Measurements from ENCODE around the gene CCDC38.

The CCDC38 gene

DNA sequence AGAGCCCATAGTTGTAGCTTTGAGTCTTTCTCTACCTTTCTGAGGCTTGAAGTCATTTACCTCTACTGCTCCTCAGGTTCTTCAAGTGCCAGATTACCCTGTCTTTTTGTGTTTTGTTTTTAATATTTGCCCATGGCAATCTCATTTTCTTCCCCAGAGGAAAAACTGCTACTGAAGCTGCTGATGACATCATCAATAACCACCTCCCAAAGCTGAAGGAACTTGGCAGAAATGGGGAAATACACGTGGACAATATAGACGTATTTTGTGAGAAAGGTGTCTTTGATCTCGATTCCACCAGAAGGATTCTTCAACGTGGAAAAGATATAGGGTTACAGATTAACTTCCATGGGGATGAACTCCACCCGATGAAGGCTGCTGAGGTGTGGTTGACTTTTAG is 17.8 kb upstream of the CCDC38 start:
- no peak for DNase-seq (ENCODE audit: low read depth)

DNA sequence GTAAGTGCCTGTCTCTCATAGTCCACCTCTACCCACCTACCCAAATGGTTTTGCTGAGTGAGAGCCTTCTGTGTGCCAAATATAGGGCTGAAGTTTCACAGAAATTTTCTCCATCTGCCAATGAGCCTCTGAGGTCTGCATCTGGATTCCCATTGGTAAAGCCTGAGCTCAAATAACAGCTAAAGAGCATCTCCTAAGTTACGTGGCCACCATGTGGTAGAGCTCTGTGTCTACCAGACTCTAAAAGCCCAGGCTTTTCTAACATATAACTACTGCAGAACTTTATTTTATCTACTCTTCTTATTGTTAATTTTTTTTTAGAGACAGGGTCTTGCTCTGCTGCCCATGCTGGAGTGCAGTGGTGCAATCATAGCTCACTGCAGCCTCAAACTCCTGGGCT is 16.7 kb upstream of the CCDC38 start:
- DNase-seq (ENCODE audit: low read depth), result no peak

DNA sequence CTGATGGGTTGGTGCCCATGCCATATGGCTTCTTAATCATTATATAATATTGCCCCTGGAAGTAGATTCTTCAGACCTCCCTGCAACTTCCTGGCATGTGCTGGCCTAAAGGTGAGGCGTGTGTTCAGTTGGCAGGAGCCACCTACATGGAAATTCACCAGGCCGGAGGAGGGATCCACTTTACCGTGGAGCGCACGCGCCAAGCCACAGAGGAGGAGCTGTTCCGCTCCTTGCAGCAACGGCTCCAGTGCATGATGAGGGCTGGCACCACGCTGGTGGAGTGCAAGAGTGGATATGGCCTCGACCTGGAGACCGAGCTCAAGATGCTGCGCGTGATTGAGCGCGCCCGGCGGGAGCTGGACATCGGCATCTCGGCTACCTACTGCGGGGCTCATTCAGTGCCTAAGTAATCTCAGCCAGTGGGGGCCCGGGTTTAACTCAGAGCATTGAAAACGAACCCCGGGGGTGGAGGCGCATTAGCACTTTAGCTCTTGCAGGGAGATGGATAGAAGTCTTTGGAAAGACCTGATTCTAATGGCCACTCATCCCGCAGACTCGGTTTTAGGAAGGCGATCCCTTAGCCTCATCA is 14.2 kb upstream of the CCDC38 start:
- DNase-seq (ENCODE audit: low read depth), result no peak

DNA sequence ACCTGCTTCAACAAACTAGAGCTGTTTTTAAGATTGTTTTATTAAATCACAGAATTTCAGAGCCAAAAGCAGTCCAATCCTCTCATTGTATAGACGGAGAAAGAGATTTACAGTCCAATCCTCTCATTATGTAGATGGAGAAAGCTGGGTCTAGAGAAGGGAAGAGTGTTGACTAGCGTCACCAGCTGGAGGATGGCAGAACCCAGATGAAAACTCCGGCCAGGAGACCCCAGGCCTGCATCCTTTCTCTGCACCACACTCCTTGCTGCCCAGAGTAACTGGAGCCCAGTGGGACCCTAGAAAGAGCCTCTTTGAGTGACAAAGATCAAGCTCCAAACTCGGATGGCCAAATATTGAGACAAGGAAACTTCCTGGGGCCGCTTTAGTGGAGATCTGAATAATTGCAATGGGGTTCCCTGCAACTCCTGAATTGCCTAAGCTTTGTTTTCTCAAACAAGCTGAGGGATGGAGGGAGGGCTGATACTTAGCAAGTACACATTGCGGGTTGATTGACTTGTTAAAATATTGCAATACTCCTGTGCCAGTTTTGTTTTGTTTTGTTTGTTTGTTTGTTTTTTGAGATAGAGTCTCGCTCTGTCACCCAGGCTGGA is 13.2 kb upstream of the CCDC38 start:
- DNase-seq (ENCODE audit: low read depth), result no peak

DNA sequence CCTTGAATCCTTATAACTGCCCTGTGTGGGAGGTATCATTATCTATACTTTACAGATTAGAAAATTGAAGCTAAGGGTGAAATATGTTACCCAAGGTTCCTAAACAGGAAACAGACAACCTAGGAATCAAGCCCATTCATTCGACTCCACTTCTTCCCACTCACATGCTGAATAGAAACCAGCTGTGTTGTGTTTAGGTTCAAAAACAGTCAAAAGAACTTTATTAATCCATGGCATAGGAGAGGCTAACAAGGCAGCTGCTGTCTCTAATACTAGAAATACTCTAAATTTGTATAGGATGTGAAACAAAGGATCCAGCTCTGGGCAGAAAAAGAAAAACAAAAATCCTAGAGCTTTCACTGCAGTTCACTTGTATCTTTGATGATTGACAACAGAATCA is 10.6 kb upstream of the CCDC38 start:
- DNase-seq (ENCODE audit: low read depth), result no peak

DNA sequence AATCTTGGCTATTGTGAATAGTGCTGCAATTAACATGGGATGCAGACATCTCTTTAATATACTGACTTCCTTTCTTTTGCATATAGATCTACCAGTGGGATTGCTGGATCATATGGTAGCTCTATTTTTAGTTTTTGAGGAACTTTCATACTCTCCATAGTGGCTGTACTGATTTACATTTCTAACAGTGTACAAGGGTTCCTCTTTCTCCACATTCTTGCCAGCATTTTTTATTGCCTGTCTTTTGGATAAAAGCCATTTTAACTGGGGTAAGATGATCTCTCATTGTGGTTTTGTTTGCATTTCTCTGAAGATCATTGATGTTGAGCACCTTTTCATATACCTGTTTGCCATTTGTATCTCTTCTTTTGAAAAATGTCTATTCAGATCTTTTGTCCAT is 9.1 kb upstream of the CCDC38 start:
- no peak for DNase-seq (ENCODE audit: low read depth)

DNA sequence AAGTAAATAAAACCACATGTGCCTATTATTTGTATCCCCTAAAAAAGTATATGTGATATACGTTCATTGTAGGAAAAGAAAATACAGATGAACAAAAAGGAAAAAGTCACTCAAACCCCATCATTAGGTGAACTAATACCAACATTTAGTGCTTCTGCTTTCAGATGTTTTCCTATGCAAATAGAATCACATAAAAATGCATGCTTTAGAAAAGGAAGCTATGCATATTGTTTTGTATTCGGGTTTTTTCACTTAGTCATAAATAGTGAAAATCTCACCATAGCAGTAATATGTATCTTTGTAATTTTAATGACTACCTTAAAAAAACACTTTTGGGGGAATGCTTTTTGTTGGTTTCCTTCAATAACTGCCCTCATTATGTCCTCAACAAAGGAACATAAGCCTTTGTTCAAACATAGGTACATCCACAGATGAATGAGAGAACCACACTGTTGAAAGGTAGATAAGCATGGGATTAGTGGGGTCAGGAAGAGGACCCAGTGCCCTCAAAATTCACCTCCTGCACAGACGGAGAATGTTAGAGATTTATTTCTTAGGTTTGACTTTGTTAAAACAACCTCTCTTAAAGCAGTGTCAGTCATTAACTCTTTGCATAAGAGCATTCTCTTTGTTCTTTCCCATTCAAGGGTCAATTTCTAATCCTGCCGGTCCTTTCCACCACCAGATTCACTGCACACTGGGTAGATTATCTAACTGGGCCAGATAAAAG is 7.2 kb upstream of the CCDC38 start:
- DNase-seq (ENCODE audit: low read depth), result no peak

DNA sequence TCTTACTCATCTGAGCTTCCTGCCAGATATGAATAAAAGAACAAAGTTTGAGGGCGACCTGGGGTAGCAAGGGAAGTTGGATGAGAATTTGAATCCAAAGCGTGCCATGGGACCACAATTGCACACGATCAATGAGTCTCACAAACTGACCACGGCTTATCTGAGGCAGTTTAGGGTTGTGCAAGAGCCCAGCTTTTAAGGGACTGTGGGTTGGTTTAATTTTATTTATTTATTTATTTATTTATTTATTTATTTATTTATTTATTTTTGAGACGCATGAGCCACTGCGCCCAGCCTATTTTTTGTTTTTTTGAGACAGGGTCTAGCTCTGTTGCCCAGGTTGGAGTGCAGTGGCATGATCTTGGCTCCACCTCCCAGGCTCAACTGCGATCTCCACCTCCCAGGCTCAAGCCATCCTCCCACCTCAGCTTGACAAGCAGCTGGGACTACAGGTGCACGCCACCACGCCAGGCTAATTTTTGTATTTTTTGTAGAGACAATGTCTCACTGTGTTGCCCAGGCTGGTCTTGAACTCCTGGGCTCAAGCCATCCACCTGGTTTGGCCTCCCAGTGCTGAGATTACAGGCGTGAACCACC is 1.8 kb upstream of the CCDC38 start:
- DNase-seq (ENCODE audit: low read depth), result no peak

DNA sequence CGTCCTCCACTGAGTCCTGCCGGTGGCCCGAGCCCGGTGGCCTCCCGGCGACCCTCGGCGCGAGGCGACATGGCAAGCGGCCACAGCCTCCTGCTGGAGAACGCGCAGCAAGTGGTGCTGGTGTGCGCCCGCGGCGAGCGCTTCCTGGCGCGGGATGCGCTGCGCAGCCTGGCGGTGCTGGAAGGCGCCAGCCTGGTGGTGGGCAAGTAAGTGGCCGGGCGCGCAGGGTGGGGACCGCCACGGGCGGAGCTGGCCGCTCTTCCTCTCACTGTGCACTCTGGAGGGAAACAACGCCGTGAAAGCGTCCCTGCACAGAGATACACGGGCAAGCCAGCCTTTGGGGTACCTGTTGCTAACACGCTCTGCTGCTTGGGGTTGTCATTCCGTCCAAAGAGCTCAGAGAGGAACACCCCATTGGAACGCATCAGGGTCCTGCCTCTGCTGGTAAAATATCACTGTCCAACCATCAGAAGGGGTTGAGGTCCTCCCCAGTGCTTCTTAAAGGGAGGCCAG is 972 bp upstream of the CCDC38 start, which contains the start of gene AMDHD1:
Gene AMDHD1, plus strand, starts transcription at position 2 of the 513 bp plus-strand sequence. Its CDS starts 68 bp downstream, at position 70.
- DNase-seq (ENCODE audit: low read depth), result peak; percentile 34

DNA sequence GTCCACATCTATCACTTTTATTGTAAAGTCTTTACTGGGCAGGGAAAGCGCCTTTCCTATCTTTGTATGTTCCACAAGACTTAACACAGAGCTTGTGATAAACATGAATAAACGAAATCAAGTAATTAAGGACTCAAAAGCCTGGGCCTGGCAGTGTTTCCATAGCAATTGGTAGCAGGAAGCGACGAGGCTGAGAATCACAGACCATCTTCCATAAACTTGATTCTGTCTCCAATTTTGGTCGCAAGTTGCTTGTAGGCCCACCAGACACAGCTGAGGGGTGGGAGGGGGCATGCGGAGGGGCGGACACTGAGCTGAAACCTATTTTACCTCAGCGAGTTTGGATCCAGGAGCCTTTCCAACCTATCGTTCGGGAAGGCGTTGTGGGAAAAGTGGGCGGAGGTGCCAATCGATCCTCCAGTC is 302 bp downstream of the CCDC38 start:
- DNase-seq (ENCODE audit: low read depth), result no peak

DNA sequence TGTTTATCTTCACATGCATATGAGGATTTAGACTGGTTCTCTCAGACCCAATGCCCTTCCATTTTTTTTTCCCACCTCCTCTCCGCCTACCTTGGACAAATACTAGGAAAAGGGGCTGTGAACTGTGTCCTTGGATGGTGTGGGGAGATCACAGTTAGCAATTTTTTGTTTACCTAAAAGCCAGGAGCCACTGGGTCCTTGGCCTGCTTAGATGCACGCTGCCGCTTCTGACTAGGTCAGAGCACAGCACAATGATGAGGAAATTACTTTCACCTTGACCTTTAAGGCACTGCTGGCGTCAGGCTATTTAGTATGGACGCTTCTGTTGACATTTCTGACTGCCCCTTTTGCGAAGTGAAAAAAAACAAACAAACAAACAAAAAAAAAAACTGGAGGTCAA is 1.9 kb downstream of the CCDC38 start:
- no peak for DNase-seq (ENCODE audit: low read depth)

DNA sequence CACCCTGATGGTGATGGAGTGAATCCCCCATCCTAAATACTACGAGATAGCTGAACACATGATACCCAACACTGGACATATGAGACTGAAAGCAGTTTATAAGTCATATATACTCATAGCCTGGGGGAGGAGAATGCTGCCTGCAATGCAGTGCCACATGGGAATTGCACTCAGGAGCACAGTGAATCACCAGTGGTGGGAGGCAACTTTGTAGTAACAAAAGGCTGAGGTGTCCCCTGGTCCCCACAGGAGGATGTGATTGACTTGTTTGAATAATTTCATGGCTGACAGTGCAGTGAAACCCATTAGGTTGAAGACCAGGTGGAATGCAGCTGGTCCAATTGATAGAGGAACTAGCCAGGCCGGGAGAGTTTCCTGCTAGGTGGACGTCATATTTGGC is 20.2 kb downstream of the CCDC38 start:
- no peak for DNase-seq (ENCODE audit: low read depth)

DNA sequence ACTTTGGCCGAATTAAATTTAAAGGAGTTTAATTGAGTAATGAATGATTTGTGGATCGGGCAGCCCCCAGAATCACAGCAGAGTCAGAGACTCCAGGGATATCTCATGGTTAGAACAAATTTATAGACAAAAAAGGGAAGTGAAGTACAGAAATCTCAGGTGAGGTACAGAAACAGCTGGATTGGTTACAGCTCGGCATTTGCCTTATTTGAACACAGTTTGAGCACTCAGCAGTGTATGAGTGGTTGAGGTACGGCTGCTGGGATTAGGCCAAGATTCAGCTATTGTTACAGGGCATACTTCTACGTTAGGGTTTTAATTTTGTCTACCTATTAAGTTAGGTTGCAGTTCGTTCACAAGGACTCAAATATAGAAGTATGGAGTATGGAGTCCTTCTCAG is 23.3 kb downstream of the CCDC38 start:
- DNase-seq (ENCODE audit: low read depth), result no peak

DNA sequence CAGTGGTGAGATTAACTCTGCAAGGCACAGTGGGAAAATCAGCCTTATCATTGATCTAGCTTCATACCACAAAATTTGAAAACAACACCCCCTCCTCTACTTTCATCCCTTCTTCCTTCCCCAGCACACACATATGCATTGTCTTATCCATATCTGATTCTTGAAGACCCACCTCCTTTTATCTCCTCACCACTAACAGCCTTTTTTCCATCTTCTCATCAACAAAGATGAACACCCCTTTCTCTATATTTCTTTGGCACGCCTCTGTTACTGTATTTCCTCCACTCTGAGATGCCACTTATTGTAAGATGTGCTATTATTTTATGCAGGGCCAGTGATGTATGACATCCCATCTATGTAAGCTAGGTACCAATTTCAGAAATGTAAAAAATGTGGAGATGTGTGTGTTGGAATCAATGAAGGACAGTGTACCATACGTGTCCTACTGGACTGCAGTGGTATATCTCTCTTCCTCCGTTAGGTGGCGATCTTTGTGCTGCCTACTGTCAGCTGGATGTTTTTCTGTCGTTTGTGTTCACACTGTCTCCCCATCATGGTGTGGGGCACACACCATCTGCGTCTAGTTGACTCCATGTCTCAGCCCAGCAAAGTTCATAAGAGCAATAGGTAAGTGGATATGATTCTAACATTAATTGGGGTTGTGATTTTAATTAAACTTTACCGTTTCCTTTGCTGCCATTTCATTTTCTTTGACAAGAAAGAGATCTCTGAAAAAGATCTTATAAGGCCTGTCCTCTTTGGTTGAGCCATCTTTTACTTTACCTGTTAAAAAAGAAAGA is 24.0 kb downstream of the CCDC38 start:
- DNase-seq (ENCODE audit: low read depth), result peak; percentile 26

DNA sequence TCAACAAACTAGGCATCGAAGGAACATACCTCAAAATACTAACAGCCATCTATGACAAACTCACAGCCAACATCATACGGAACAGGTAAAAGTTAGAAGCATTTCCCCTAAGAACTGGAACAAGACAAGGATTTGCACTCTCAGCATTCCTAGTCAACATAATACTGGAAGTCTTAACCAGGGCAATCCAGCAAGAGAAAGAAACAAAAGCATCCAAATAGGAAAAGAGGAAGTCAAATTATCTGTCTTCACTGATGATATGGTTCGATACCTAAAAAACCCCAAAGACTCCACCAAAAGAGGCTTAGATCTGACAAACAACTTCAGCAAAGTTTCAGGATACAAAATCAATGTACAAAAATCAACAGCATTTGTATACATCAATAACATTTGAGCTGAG is 32.5 kb downstream of the CCDC38 start:
- DNase-seq (ENCODE audit: low read depth), result no peak

DNA sequence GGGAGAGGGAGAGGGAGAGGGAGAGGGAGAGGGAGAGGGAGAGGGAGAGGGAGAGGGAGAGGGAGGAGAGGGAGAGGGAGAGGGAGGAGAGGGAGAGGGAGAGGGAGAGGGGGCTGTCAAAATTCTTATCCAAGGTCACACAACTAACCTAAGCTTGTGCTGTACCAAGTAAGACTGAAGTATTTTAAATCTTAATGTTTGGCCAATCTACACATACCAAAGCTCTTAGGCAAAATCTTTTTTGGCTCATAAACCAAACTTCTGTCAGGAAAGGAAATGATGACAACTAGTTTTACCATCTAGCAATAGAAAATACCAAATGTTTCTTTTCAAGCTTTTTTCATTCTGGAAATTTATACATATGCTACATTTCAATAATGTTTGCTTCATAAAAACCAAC is 33.8 kb downstream of the CCDC38 start:
- DNase-seq (ENCODE audit: low read depth), result no peak

DNA sequence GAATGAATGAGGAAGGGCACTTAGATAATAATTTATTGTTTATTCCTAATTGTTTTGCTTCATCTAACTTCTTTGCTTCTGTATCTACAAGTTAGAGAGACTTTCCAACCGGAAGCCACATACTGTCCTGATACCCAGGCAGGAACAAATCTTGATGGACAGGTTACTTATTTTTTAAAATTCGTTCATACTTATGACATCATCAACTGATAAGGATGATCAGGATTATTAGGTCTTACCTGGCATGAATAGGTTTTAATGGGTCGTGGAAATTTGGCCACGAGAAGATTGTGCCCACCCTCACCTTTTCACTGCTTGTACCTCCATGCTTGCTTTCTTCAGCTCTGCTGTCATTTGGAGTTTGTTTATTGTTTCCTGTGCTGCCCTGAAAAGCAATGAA is 44.3 kb downstream of the CCDC38 start:
- no peak for DNase-seq (ENCODE audit: low read depth)

DNA sequence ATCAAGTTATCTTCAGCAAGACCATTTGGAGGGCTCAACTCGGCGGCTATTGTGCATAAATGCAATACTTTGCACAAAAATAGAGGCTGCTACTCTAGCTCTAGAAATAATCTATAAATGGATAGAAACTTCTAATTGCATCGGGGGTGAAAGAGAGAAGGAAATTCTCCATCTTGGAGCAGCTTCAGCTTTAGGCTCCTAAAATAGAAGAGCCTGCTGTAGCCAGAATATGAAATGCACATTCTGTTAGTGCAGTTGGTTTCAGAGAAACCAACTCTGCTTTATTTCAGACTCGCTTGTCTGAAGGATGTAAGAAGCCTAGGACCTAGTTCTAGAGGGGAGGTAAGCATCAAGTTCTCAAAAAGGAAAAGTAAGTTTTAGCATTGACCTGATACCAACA is 45.6 kb downstream of the CCDC38 start:
- DNase-seq (ENCODE audit: low read depth), result no peak

DNA sequence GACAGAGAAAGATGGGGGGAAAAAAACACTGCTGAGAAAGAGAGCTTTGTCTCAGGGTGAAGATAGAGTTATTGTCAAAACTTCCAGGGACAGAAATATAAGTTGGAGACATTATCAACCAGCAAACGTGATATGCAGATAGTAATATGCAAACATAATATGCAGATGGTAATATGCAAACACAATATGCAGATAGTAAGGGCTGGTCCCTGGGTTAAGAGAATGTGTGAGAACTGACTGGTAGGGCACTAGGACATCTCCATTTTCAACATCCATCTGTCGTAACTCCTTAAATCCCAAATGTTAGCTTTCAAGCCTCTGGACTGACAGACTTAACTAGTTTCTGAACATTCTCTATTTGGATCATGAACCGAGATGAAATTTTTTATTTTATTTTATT is 51.5 kb downstream of the CCDC38 start:
- DNase-seq (ENCODE audit: low read depth), result no peak

DNA sequence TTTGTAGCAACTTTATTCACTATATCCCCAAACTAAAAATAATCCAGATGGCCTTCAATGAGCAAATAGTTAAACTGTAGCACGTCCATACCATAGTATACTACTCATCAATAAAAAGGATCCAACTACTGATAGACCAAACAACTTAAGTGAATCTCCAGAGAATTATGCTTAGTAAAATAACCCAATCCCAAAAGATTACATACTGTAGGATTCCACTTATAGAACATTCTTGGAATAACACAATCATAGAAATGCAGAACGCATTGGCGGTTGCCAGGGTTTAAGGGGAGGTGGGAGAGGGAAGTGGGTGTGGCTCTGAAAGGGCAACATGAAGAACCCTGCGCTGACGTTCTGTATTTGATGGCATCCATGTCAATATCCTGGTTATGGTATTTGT is 55.1 kb downstream of the CCDC38 start:
- DNase-seq (ENCODE audit: low read depth), result no peak

DNA sequence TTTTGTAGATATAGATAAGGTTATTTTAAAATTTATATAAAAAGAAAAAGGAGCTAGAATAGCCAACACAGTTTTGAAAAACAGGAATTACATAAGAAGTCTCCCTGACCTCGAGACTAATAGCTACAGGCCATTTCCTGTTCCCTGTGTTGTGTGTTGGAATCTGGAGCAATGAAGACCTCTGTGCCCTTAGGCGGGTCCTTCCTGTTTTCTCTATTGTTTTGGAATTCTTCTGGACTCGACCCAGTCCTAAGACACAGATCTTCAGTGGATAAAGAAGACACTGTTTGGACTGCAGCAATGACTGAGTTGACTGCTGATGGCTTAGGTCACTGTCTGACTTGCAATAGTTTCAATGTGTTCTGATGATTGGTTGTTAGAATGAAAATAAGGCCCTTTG is 57.4 kb downstream of the CCDC38 start:
- no peak for DNase-seq (ENCODE audit: low read depth)

DNA sequence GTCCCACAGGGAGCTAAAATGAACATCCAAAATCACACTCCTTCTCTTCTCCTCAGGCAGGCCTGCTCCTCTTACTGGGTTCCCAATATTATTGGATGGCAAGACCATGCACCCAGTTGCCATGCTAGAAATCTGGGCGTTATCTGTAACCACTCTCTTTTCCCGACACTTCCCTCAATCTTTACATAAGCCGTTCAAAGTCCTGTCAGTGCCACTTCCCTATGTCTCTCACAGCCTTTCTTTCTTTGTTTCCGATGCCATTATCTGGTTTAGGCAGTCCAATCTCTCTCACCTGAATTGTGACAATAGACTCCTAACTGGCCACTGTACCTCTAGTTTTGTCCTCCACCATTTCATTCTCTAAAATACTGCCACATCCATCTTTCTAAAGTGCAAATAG is 59.5 kb downstream of the CCDC38 start:
- no peak for DNase-seq (ENCODE audit: low read depth)
